NAMALWA (cell line): ENCODE results near the gene NUDT3.
"Not testable (repeated sequence)": the region's sequence is repeated elsewhere in the genome, so short reads cannot be mapped to it uniquely, and the experiment has no call there.

ENCODE experiments used
- DNase-seq: peaks from one replicate; pipeline ENCODE4 v3.0.0-alpha.2; 2015; ENCODE audit warnings: low spot score

Gene NUDT3

DNA sequence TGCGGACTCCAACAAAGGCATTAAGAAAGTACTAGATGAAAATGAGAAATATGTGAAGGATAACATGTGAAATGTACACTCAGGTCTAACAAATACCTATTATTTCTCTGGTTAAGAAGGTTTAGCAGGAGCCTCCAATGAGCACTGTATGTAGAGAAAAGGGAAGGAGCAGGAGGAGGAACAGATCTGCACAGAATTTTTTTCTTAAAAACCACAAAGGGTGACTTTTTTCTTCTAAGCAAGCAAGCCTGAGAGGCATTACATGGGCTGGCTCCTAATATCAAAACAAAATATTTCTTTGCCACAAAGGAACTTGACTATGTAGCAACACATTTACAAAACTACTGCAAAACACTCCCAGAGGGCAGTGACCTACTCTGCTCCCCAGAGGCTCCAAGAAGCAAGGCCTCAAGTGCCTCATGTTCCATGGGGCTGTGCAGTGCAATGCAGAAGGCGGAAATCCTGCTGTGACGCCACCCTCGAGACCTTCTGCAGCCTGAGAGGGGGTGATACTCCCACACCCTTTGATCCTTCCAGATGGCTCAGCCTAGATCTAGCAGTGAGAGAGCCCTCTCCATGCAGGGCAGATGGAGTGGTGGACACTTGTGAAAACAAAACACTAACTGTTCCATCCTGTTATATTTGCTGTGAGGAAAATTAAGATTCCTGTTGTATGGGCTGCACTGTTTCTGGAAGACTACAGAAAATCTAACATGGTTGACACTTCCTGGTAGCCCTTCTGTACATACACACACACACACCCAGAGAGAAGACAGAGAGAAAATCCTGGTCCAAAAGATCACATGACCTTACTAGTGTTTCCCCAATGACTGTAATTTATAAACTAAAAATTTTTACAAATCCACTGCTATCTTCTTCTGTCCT is 107.7 kb downstream of the NUDT3 start:
- peak; percentile 34 for DNase-seq

- DNase-seq: no peak
Observed at GRCh38 chr6:34281702-34282334, 110.7 kb downstream of the NUDT3 start.

- DNase-seq: no peak
Observed at GRCh38 chr6:34280216-34280615, 112.3 kb downstream of the NUDT3 start.

GRCh38 chr6:34278833-34279232 is 113.6 kb downstream of the NUDT3 start:
- no peak for DNase-seq

GRCh38 chr6:34277763-34278112 is 114.7 kb downstream of the NUDT3 start:
- DNase-seq: no peak

GRCh38 chr6:34276881-34277762 is 115.3 kb downstream of the NUDT3 start:
- DNase-seq: no peak

DNA sequence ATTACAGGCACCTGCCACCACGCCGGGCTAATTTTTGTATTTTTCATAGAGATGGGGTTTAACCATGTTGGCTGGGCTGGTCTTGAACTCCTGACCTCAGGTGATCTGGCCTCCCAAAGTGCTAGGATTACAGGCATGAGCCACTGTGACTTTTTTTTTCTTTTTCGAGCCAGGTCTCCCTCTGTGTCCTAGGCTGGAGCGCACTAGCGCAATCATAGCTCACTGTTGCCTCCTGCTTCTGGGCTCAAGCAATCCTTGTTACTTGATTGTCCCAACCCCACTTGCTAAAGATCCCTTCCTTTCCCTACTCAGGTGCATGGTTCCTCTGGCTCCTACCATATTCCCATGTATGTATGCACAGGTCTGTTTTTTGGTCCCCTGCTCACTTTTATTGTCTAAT is 116.3 kb downstream of the NUDT3 start:
- no peak for DNase-seq

- no peak for DNase-seq
Observed at GRCh38 chr6:34275128-34275804, 117.2 kb downstream of the NUDT3 start.

GRCh38 chr6:34274129-34274528 is 118.3 kb downstream of the NUDT3 start:
- no peak for DNase-seq

DNA sequence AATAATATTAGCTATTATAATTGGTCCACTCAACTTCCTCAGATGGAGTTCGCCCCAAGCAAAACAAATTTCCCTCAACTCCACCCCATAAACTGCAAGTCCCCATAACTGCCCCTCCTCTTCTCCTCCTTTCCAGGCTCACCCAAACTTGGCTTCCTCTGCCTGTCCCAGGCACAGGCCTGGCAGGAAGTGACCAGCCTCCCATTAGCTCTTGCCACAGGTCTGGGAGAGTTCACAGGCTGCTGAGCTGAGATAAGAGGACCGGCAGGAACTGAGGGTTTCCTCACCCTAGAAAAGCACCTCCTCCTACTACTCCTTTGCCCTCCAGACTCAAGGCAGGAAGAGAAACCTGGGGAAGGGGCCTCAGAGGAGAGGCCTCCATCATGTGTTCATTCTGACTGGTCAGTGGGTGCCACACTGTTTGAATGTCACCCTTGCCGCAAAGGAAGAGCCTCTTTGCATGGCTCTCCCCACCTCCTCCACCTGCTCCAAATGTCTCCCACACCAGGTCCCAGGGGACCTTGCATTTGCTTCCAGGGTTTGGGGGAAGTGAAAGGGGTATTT is 119.1 kb downstream of the NUDT3 start:
- DNase-seq: no peak

DNA sequence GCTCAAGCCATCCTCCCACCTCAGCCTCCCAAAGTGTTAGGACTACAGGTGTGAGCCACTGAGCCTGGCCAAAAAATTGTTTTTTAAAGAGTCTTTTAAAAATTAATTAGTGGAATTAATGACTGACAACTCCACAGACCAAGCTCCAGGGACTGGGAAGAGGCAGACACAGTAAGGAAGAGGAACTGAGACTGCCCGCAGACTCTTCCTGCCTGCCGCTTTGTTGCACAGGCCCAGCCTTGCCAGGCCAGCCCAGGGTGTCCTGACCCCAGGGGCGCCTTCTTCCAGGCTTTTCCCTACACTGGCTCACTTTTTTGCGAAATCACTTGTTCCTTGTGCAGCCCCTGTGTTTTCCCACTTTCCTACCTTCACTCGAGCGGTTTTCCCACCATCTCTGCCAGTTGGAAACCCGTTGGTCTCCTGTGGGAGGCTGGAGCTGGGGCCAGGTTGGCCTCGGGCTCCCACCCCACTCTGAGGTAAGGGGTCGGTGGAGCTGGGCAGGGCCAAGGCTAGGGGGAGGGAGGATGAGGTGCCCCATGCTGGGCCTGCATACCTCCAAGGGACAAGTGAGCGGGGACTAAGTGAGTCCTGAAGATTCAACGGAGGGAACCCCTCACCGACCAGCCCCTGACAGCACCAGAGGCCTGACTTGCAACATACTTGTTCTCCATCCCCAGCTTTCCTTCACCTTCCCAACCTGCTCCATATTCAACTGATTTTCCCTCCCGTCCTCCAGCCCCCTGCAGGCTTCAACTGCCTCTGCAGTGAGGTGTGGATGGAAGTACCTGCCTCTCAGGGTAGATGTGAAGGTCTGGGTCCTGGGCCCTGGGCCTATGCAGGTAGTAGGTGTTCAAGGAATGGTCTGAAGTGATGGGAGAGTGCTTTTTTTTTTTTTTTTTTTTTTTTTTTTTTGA is 120.2 kb downstream of the NUDT3 start:
- DNase-seq: no peak

GRCh38 chr6:34269658-34270341 is 122.7 kb downstream of the NUDT3 start:
- DNase-seq: not testable (repeated sequence)

- not testable (repeated sequence) for DNase-seq
Observed at GRCh38 chr6:34269132-34269531, 123.3 kb downstream of the NUDT3 start.

DNA sequence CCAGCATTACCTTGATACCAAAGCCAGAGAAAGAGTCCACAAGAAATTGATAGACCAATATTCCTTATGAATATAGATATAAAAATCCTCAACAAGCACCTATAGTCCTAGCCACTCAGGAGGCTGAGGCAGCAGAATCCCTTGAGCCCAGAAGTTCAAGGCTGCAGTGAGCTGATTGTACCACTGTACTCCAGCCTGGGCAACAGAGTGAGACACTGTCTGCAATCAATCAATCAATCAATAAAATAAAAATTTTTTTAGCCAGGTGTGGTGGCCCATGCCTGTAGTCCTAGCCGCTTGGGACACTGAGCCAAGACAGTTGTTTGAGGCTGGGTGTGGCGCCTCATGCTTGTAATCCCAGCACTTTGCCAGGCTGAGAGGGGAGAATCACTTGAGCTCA is 124.7 kb downstream of the NUDT3 start:
- DNase-seq: no peak

- DNase-seq: not testable (repeated sequence)
Observed at GRCh38 chr6:34263484-34263883, 129.0 kb downstream of the NUDT3 start.

GRCh38 chr6:34260576-34261267 is 131.7 kb downstream of the NUDT3 start:
- no peak for DNase-seq

DNA sequence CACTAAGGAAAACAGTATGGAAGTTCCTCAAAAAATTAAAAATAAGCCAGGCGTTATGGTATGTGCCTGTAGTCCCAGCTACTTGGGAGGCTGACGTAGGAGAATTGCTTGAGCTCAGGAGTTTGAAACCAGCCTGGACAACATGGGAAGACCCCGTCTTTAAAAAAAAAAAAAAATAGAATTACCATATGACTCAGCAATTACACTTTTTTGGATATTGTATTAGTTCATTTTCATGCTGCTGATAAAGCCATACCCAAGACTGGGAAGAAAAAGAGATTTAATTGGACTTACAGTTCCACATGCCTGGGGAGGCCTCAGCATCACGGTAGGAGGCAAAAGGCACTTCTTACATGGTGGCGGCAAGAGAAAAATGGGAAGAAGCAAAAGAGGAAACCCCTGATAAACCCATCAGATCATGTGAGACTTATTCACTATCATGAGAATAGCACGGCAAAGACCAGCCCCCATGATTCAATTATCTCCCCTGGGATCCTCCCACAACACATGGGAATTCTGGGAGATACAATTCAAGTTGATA is 132.9 kb downstream of the NUDT3 start:
- no peak for DNase-seq

DNA sequence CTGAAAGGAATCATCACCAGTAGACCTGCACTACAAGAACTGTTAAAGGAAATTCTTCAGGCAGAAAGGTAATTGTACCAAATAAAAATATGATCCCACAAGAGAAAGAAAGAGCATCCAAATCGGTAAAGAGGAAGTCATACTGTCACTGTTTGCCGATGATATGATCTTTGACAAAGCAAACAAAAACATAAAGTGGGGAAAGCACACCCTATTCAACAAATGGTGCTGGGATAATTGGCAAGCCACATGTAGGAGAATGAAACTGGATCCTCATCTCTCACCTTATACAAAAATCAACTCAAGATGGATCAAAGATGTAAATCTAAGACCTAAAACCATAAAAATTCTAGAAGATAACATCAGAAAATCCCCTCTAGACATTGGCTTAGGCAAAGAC is 140.1 kb downstream of the NUDT3 start:
- not testable (repeated sequence) for DNase-seq
